Colonic mucosa (tissue), 4 donors: ENCODE measurements around the gene TBATA. TPM values are rescaled to one million over a fixed set of nuclear protein-coding genes. Genes with fewer than 3 reads are reported as not detected.

Experiments
- DNase-seq: peaks from one replicate; pipeline ENCODE4 v3.0.0-alpha.2; 2020
- H3K27ac ChIP-seq: fragments of 200-600 bp; one replicate; pipeline ENCODE4 v1.8.0; 2021
- H3K27me3 ChIP-seq: fragments of 200-600 bp; one replicate; pipeline ENCODE4 v1.8.0; 2021
- H3K36me3 ChIP-seq: fragments of 200-600 bp; one replicate; pipeline ENCODE4 v1.8.0; 2021
- H3K4me1 ChIP-seq: fragments of 200-600 bp; one replicate; pipeline ENCODE4 v1.8.0; 2021; ENCODE audit warnings: mild to moderate bottlenecking
- H3K4me3 ChIP-seq: fragments of 200-600 bp; one replicate; pipeline ENCODE4 v1.8.0; 2021
- H3K9ac ChIP-seq, 2 donors: one replicate each; pipeline ENCODE4 v1.7.0; 2013; ENCODE audit warnings: control low read depth in 2 of 2, low read depth in 2 of 2, low read length in 2 of 2
- H3K9me3 ChIP-seq: fragments of 200-600 bp; one replicate; pipeline ENCODE4 v1.8.0; 2021
- CTCF ChIP-seq: fragments of 200-600 bp; IDR thresholded peaks from one replicate; pipeline ENCODE4 v1.8.0; 2022; ENCODE audit warnings: antibody characterized with exemption, mild to moderate bottlenecking
- intact Hi-C: fragments of 100-400 bp; cut with DNase I; formaldehyde crosslinking; loops from one replicate; pipeline ENCODE4 v1.14.1; 2022
- total RNA-seq, 2 donors: library from RNA; stranded (reverse); fragmentation: NEBNext Ultra II Directional in 1 of 2; extraction: Animal tissue kit (Norgen Biotek cat#: 25700) in 1 of 2; gene quantifications; one replicate each; pipeline ENCODE4 v1.2.1, GENCODE V29; 2021
- donor health status: healthy.
- donor health status: DM: no; HTN: no; CAD: no.
- donor health status: DM: no; HTN: no; CAD: no.

Gene TBATA
- total RNA-seq, 2 donors from 2014 or later, result not detected

- no peaks in the 10 kb centered on the region for H3K27me3 ChIP-seq
- no peak for TF ChIP-seq CTCF
- DNase-seq, result no peak
- H3K36me3 ChIP-seq, result no peaks in the 10 kb centered on the region
- no peaks in the 10 kb centered on the region for H3K9me3 ChIP-seq
- H3K27ac ChIP-seq, result no peak overlapping the region
- intact Hi-C loops, result loop anchor here (10.0 kb wide), 1 partner anchor 138 kb away; no protein-coding TSS in a partner anchor
- no peaks in the 10 kb centered on the region for H3K4me1 ChIP-seq
- H3K9ac ChIP-seq, result no peak overlapping the region
- H3K4me3 ChIP-seq, result no peak overlapping the region
Observed at GRCh38 chr10:70752571-70752970, 32.6 kb downstream of the TBATA start.

- no peak overlapping the region for H3K4me3 ChIP-seq
- DNase-seq, result no peak
- H3K4me1 ChIP-seq, result no peaks in the 10 kb centered on the region
- TF ChIP-seq CTCF, result no peak
- intact Hi-C loops, result loop anchor here (10.0 kb wide), 1 partner anchor 137 kb away; no protein-coding TSS in a partner anchor
- no peak overlapping the region for H3K27ac ChIP-seq
- H3K27me3 ChIP-seq, result no peaks in the 10 kb centered on the region
- H3K9me3 ChIP-seq, result no peaks in the 10 kb centered on the region
- no peaks in the 10 kb centered on the region for H3K36me3 ChIP-seq
- H3K9ac ChIP-seq, result no peak overlapping the region
Observed at GRCh38 chr10:70751991-70752390, 33.2 kb downstream of the TBATA start.

- no peak overlapping the region for H3K9ac ChIP-seq
- no peak overlapping the region for H3K27ac ChIP-seq
- no peaks in the 10 kb centered on the region for H3K27me3 ChIP-seq
- no peak overlapping the region for H3K4me3 ChIP-seq
- no peaks in the 10 kb centered on the region for H3K4me1 ChIP-seq
- TF ChIP-seq CTCF, result no peak
- no peaks in the 10 kb centered on the region for H3K36me3 ChIP-seq
- no peak for DNase-seq
- H3K9me3 ChIP-seq, result no peaks in the 10 kb centered on the region
- intact Hi-C loops, result loop anchor here (10.0 kb wide), 1 partner anchor 137 kb away; no protein-coding TSS in a partner anchor
Observed at GRCh38 chr10:70751356-70751755, 33.8 kb downstream of the TBATA start.

- no peak overlapping the region for H3K4me3 ChIP-seq
- intact Hi-C loops, result loop anchor here (10.0 kb wide), 1 partner anchor 135 kb away; no protein-coding TSS in a partner anchor
- H3K9ac ChIP-seq, result no peak overlapping the region
- no peaks in the 10 kb centered on the region for H3K36me3 ChIP-seq
- no peaks in the 10 kb centered on the region for H3K4me1 ChIP-seq
- no peak for DNase-seq
- H3K27me3 ChIP-seq, result no peaks in the 10 kb centered on the region
- TF ChIP-seq CTCF, result no peak
- no peaks in the 10 kb centered on the region for H3K9me3 ChIP-seq
- no peak overlapping the region for H3K27ac ChIP-seq
Observed at GRCh38 chr10:70750156-70750703, 34.9 kb downstream of the TBATA start.

- Histone ChIP-seq H3K9me3 (no peaks in the 10 kb centered on the region), H3K4me3 (no peak overlapping the region), H3K9ac (no peak overlapping the region), H3K27me3 (no peaks in the 10 kb centered on the region), H3K4me1 (no peaks in the 10 kb centered on the region), H3K36me3 (no peaks in the 10 kb centered on the region), H3K27ac (no peak overlapping the region)
- intact Hi-C loops, result loop anchor here (10.0 kb wide), 1 partner anchor 135 kb away; no protein-coding TSS in a partner anchor
- DNase-seq, result no peak
- no peak for TF ChIP-seq CTCF
Observed at GRCh38 chr10:70749756-70750155, 35.4 kb downstream of the TBATA start.
